Epithelial cell of esophagus (primary cell): ENCODE results near the gene SH3BP4.

Source experiments
- DNase-seq: peaks from one replicate; pipeline ENCODE4 v3.0.0; 2010; ENCODE audit warnings: low read depth
- H3K4me3 ChIP-seq: 2 replicates; pipeline ENCODE4 v1.5.1; 2011; ENCODE audit warnings: mild to moderate bottlenecking, low read length, control low read depth
- CTCF ChIP-seq: IDR thresholded peaks from 2 replicates; pipeline ENCODE4 v1.5.1; 2011; ENCODE audit warnings: low read depth, mild to moderate bottlenecking, low read length, control low read depth, inconsistent platforms; ENCODE audit not compliant: insufficient read depth; ENCODE audit errors: missing control alignments

The SH3BP4 gene

GRCh38 chr2:234952270-234953115, 676 bp downstream of the SH3BP4 start:
- H3K4me3 ChIP-seq = peak overlapping the region; percentile 72
- TF ChIP-seq CTCF = no peak
- no peak for DNase-seq

GRCh38 chr2:234953116-234954031, 1.6 kb downstream of the SH3BP4 start:
- no peak for TF ChIP-seq CTCF
- DNase-seq = no peak
- H3K4me3 ChIP-seq = peak overlapping the region; percentile 72

- no peak for TF ChIP-seq CTCF
- no peak for DNase-seq
- H3K4me3 ChIP-seq = peak overlapping the region; percentile 72
Observed at GRCh38 chr2:234954551-234954992, 2.8 kb downstream of the SH3BP4 start.

- no peak for TF ChIP-seq CTCF
- H3K4me3 ChIP-seq = no peak overlapping the region
- DNase-seq = no peak
Observed at GRCh38 chr2:234955091-234955591, 3.3 kb downstream of the SH3BP4 start.

- no peak overlapping the region for H3K4me3 ChIP-seq
- DNase-seq = no peak
- TF ChIP-seq CTCF = no peak
Observed at GRCh38 chr2:234955971-234956509, 4.2 kb downstream of the SH3BP4 start.

- no peak overlapping the region for H3K4me3 ChIP-seq
- no peak for TF ChIP-seq CTCF
- no peak for DNase-seq
Observed at GRCh38 chr2:234957834-234958135, 6.0 kb downstream of the SH3BP4 start.
